ENCODE results near the gene SUSD6.

DNA sequence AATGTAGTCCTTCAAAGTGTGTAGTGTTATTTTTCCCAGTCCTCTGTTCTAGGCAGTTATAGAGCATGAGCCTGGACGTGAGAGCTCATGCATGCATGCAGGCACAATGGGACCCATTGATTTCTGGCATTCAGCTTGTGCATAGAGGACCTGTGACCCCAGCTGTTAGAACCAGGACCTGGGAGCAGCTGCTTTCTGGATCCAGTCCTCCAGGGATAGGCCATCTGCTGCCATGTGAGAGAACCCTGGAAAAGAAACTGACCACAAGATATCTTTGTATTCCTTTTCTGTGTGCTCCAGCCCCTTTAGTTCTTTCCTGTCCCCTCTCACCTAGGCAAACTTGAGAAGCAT lies 76.9 kb downstream of the SUSD6 start:
- TF ChIP-seq CTCF (IDR thresholded peaks at IDR 0.05; ENCODE audit: insufficient read depth, low read length) (no peak), GABPA (IDR thresholded peaks at IDR 0.05; ENCODE audit: low read depth) (no peak), POLR2AphosphoS5 (IDR thresholded peaks at IDR 0.05; ENCODE audit: low read depth) (no peak)
- TF ChIP-seq, protein P1, sequence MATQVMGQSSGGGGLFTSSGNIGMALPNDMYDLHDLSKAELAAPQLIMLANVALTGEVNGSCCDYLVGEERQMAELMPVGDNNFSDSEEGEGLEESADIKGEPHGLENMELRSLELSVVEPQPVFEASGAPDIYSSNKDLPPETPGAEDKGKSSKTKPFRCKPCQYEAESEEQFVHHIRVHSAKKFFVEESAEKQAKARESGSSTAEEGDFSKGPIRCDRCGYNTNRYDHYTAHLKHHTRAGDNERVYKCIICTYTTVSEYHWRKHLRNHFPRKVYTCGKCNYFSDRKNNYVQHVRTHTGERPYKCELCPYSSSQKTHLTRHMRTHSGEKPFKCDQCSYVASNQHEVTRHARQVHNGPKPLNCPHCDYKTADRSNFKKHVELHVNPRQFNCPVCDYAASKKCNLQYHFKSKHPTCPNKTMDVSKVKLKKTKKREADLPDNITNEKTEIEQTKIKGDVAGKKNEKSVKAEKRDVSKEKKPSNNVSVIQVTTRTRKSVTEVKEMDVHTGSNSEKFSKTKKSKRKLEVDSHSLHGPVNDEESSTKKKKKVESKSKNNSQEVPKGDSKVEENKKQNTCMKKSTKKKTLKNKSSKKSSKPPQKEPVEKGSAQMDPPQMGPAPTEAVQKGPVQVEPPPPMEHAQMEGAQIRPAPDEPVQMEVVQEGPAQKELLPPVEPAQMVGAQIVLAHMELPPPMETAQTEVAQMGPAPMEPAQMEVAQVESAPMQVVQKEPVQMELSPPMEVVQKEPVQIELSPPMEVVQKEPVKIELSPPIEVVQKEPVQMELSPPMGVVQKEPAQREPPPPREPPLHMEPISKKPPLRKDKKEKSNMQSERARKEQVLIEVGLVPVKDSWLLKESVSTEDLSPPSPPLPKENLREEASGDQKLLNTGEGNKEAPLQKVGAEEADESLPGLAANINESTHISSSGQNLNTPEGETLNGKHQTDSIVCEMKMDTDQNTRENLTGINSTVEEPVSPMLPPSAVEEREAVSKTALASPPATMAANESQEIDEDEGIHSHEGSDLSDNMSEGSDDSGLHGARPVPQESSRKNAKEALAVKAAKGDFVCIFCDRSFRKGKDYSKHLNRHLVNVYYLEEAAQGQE (IDR thresholded peaks at IDR 0.05; ENCODE audit: insufficient replicate concordance, low read depth): no peak
